GM19452 (cell line): ENCODE measurements around the gene RPS27.
A peak's percentile ranks its signal among the peaks of the same experiment; 100 is the strongest.

Experiments
- ATAC-seq: cut with Tn5 transposase; IDR thresholded peaks from one replicate; pipeline ENCODE4 v1.9.1; 2021; ENCODE audit not compliant: unreplicated experiment

RPS27 gene

GRCh38 chr1:153990468-153991150, at the start of gene RPS27:
Gene RPS27, plus strand, starts transcription at chr1:153990762. Its CDS starts 35 bp downstream, at chr1:153990797.
- peak; percentile 60 for ATAC-seq

GRCh38 chr1:153941826-153942725, 48.5 kb upstream of the RPS27 start:
- no peak for ATAC-seq

GRCh38 chr1:153942766-153943549, 47.6 kb upstream of the RPS27 start:
- no peak for ATAC-seq

- ATAC-seq, result no peak
These were observed 46.3 kb upstream of the RPS27 start for GRCh38 chr1:153944005-153944826.

- no peak for ATAC-seq
These were observed 45.8 kb upstream of the RPS27 start for GRCh38 chr1:153944827-153945117.

GRCh38 chr1:153945131-153945794, 45.3 kb upstream of the RPS27 start:
- peak; percentile 4 for ATAC-seq

GRCh38 chr1:153945795-153946621, 44.6 kb upstream of the RPS27 start:
- peak; percentile 66 for ATAC-seq

- peak; percentile 75 for ATAC-seq
These were observed 43.8 kb upstream of the RPS27 start, which contains the start of gene DENND4B for GRCh38 chr1:153946622-153947241. Gene DENND4B, minus strand, starts transcription at chr1:153946718. Its CDS starts 2,344 bp downstream, at chr1:153944374.

GRCh38 chr1:153951183-153951582, 39.4 kb upstream of the RPS27 start:
- no peak for ATAC-seq

- ATAC-seq, result no peak
These were observed 38.8 kb upstream of the RPS27 start for GRCh38 chr1:153951801-153952200.

- ATAC-seq, result no peak
These were observed 36.6 kb upstream of the RPS27 start for GRCh38 chr1:153953859-153954365.

- ATAC-seq, result no peak
These were observed 35.7 kb upstream of the RPS27 start for GRCh38 chr1:153954826-153955225.

- no peak for ATAC-seq
These were observed 33.4 kb upstream of the RPS27 start for GRCh38 chr1:153956997-153957715.

- peak; percentile 14 for ATAC-seq
These were observed 32.8 kb upstream of the RPS27 start for GRCh38 chr1:153957744-153958110.

GRCh38 chr1:153958111-153958960, 32.2 kb upstream of the RPS27 start, which contains the start of gene CRTC2:
Gene CRTC2, minus strand, starts transcription at chr1:153958612. Its CDS starts 115 bp downstream, at chr1:153958497.
- ATAC-seq, result peak; percentile 80

GRCh38 chr1:153958961-153959260, 31.7 kb upstream of the RPS27 start:
- ATAC-seq, result no peak

- ATAC-seq, result no peak
These were observed 31.1 kb upstream of the RPS27 start for GRCh38 chr1:153959454-153959853.
